Sigmoid colon (tissue), 4 donors: ENCODE data around the gene NEXN.

Experiments used
- EP300 ChIP-seq, 4 donors: sonication (generic); formaldehyde crosslinking; IDR thresholded peaks; one replicate each; pipeline ENCODE4 v1.6.1; 2017; ENCODE audit warnings: antibody characterized with exemption in 4 of 4
- POLR2A ChIP-seq, 2 donors: fragments of 450-650 bp; IDR thresholded peaks; one replicate each; pipeline ENCODE4 v1.6.1; 2016; ENCODE audit warnings: antibody characterized with exemption in 2 of 2, mild to moderate bottlenecking in 2 of 2, moderate library complexity in 2 of 2
- POLR2AphosphoS5 ChIP-seq, 4 donors: sonication (generic); formaldehyde crosslinking; IDR thresholded peaks; one replicate each; pipeline ENCODE4 v1.6.1; 2017; ENCODE audit warnings: antibody characterized with exemption in 4 of 4
- TF ChIP-seq, protein P1 (sequence below), 4 experiments: fragments of 450-650 bp in 3 of 4; fragments of 200-600 bp in 1 of 4; IDR thresholded peaks; one replicate each; pipeline ENCODE4 v1.5.1; 2016 to 2019; ENCODE audit warnings: antibody characterized with exemption in 4 of 4, mild to moderate bottlenecking in 3 of 4, moderate library complexity in 2 of 4

DNA sequence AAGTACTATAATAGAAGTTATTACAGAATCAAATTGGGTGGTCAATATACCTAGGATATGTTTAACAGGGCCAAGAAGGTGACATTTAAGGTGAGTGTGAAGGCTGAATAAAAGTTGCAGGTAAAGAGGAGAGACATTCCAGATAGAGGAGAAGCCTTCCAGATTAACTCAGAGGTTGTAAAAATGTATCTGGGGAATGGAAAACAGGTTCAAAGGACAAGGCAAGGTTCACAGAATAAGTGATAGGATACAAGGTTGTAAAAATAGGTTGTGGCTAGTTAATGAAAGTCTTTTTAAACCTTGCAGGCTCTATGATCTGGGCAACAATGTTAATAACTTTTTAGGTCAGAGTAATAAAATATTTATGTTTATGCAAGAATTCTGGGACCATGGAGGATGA lies 50.2 kb downstream of the NEXN start:
- no peak for TF ChIP-seq EP300 (IDR thresholded peaks at IDR 0.05)
- TF ChIP-seq, protein P1, sequence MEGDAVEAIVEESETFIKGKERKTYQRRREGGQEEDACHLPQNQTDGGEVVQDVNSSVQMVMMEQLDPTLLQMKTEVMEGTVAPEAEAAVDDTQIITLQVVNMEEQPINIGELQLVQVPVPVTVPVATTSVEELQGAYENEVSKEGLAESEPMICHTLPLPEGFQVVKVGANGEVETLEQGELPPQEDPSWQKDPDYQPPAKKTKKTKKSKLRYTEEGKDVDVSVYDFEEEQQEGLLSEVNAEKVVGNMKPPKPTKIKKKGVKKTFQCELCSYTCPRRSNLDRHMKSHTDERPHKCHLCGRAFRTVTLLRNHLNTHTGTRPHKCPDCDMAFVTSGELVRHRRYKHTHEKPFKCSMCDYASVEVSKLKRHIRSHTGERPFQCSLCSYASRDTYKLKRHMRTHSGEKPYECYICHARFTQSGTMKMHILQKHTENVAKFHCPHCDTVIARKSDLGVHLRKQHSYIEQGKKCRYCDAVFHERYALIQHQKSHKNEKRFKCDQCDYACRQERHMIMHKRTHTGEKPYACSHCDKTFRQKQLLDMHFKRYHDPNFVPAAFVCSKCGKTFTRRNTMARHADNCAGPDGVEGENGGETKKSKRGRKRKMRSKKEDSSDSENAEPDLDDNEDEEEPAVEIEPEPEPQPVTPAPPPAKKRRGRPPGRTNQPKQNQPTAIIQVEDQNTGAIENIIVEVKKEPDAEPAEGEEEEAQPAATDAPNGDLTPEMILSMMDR (IDR thresholded peaks at IDR 0.05): no peak
- no peak for TF ChIP-seq POLR2A (IDR thresholded peaks at IDR 0.05)
- no peak for TF ChIP-seq POLR2AphosphoS5 (IDR thresholded peaks at IDR 0.05)
